HG03045 (cell line): ENCODE data around the gene SLC44A1.

Experiments used
- ATAC-seq: cut with Tn5 transposase; IDR thresholded peaks from one replicate; pipeline ENCODE4 v1.9.1; 2021; ENCODE audit warnings: mild to moderate bottlenecking, moderate library complexity; ENCODE audit not compliant: unreplicated experiment

SLC44A1 gene

GRCh38 chr9:105385381-105385985 is 141.0 kb downstream of the SLC44A1 start:
- peak; percentile 99 for ATAC-seq

- ATAC-seq, result no peak
Measured at GRCh38 chr9:105389796-105390195, 145.3 kb downstream of the SLC44A1 start.

GRCh38 chr9:105390871-105391270 is 146.4 kb downstream of the SLC44A1 start:
- no peak for ATAC-seq

- ATAC-seq, result no peak
Measured at GRCh38 chr9:105391288-105391687, 146.8 kb downstream of the SLC44A1 start.

- no peak for ATAC-seq
Measured at GRCh38 chr9:105392531-105392930, 148.1 kb downstream of the SLC44A1 start.

GRCh38 chr9:105393576-105394344 is 149.3 kb downstream of the SLC44A1 start:
- ATAC-seq, result no peak

- ATAC-seq, result no peak
Measured at GRCh38 chr9:105396441-105396840, 152.0 kb downstream of the SLC44A1 start.

- no peak for ATAC-seq
Measured at GRCh38 chr9:105396901-105397300, 152.4 kb downstream of the SLC44A1 start.

GRCh38 chr9:105399117-105399516 is 154.7 kb downstream of the SLC44A1 start:
- ATAC-seq, result no peak

GRCh38 chr9:105401651-105402050 is 157.2 kb downstream of the SLC44A1 start:
- no peak for ATAC-seq

GRCh38 chr9:105403552-105404248 is 159.2 kb downstream of the SLC44A1 start:
- no peak for ATAC-seq

- peak; percentile 87 for ATAC-seq
Measured at GRCh38 chr9:105405514-105406131, 161.2 kb downstream of the SLC44A1 start.

- no peak for ATAC-seq
Measured at GRCh38 chr9:105406369-105406768, 161.9 kb downstream of the SLC44A1 start.

- ATAC-seq, result no peak
Measured at GRCh38 chr9:105413525-105413924, 169.1 kb downstream of the SLC44A1 start.

- ATAC-seq, result peak; percentile 70
Measured at GRCh38 chr9:105414947-105415661, 170.7 kb downstream of the SLC44A1 start.

- no peak for ATAC-seq
Measured at GRCh38 chr9:105415662-105415980, 171.2 kb downstream of the SLC44A1 start.

GRCh38 chr9:105416840-105417239 is 172.4 kb downstream of the SLC44A1 start:
- peak; percentile 77 for ATAC-seq

- ATAC-seq, result no peak
Measured at GRCh38 chr9:105418588-105419500, 174.4 kb downstream of the SLC44A1 start.

- ATAC-seq, result no peak
Measured at GRCh38 chr9:105419816-105420597, 175.6 kb downstream of the SLC44A1 start.
